Activated gamma-delta T cell treated with anti-CD3 and anti-CD28 coated beads, Interleukin-2, amount 50 U/mL, for 16 hours (primary cell): ENCODE data around the gene PANK4.
A peak's percentile ranks its signal among the peaks of the same experiment; 100 is the strongest.

Experiments used
- DNase-seq: peaks from one replicate; pipeline ENCODE4 v3.0.0-alpha.2; 2020; ENCODE audit warnings: low read depth

PANK4 gene

DNA sequence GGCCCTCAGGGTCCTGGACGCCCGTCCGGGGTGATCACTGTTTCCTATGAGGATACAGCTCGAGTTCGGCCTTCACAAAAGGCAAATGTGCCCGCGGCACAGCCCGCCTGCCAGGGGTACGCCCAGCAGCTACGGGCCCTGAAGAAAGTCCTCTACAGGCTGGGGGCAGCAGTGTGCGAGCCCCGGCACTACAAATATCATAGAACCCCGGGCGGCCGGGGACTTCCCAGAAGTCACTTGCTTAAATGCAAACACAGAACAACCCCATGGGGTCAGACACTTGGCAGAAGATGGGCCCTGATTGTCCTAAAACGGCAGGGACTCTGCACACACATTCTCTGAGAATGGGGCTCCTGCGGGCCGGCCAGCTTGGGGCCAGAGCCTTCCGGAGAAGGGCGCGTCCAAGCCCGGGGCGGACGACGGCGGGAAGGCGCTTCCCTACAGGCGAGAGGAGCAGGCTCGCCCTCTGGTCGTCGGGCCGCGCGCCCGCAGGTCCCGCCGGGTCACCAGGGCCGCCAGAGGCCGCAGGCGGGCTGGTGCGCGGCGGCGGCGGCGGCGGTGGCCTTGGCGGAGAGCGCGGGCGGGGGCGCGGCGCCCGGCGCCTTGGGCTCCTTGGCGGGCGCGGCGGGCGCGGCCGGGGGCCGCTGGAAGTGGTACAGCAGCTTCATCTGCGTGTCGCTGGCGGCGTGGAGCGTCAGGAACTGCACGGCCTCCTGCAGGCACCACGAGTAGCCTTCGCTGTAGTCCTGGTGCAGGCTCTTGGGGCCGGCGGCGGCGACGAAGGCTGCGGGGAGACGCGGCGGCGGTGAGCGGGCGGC, 2.8 kb upstream of the PANK4 start:
- DNase-seq = peak; percentile 34

DNA sequence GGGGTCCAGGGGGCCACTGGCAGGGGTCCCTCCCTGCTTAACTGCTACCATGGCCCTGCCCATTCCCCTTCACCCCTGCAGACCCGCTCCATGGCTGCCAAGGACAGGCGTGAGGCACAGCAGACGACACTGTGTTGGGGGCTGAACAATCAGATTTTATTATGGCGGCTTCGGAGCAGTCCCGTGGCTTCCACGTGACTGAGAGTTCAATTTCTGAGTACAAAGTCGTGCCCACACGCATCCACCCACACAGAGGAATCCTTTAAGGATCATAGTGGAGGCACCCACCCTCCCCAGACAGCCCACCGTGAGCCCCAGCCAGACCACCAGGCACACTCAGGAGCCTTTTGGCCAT, 2.2 kb upstream of the PANK4 start:
- DNase-seq = no peak

DNA sequence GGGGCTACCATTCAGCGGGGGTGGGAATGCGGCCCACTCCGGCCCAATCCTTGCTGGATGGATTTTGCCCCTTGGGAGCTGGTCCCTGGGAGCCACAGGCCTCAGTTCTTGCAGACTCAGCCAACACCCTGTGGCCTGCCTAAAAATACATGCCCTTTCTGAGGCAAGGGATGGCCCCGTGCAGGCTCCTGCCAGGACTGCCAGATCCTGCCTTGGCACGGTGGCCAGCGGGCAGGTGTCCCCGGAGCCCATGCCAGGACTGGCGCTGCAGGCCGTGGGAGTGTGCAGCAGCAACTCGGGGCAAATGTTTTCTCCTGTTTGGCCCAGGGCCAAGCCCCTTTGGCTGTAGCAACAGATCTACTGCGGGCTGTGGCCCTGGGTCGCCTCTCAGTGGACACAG, 1.6 kb upstream of the PANK4 start:
- no peak for DNase-seq

DNA sequence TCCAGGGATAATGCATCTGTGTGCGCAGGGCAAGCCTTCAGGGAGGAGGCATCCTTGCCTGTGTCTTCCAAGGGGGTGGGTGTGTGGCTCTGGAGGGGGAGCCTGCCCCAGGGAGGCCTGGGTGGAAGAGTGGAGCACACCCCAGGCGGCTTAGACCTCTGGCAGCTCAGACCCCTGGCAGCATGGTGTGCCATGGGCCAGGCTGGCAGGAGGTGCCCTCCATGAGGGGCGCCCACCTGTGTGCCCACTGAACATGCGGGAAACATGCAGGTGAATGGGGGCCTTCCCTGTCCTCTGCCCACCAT, 1.1 kb upstream of the PANK4 start:
- DNase-seq = no peak

DNA sequence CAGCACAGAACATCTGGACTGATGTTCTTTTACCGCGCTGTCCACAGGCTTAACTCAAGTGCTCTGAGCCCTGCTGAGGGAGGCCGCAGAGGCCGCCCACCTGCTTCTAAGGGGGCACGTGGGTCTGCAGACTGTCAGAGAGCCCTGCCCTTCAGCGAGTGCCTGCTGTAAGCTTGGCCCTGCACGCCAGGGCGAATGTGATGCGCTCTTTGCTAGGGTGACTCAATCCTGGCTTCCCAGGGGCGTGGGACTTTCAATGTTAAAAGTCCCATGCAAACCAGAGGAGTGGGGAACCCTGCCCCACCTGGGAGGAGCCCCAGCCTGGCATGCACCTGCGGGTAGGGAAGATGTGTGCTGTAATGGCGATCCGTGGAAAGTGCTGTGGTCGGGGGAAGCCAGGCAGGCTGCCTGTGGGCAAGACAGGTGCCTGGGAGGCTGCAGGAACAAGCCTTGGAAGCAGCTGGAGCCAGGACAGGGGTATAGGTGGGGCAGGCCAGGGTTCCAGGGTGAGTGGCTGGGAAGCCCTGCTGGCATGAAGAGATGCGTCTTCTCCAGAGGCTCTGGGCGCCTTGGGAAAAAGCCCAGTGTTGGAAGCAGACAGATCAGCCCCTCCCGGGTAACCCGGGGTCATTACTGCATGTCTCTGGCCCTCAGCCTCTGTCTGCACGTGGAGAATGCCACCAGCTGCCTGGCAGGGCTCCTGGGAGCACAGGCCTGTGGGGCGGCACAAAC, 594 bp upstream of the PANK4 start:
- peak; percentile 38 for DNase-seq

DNA sequence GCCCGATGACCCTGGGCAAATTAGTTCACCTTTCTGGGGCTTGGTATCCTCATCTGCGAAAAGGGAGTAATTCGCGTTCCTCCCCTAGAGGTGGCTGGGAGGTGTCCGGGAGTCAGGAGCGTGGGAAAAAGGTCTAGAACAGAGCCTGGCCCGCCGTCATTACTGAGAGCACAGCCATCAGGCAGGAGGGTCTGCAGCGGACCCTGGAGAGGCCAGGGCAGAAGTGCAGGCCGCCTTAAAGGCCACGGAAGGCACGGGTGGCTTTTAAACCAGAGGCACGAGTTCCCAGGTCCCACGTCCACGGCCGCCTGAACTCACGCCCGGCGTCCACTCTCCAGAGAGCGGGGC, 850 bp downstream of the PANK4 start:
- no peak for DNase-seq

DNA sequence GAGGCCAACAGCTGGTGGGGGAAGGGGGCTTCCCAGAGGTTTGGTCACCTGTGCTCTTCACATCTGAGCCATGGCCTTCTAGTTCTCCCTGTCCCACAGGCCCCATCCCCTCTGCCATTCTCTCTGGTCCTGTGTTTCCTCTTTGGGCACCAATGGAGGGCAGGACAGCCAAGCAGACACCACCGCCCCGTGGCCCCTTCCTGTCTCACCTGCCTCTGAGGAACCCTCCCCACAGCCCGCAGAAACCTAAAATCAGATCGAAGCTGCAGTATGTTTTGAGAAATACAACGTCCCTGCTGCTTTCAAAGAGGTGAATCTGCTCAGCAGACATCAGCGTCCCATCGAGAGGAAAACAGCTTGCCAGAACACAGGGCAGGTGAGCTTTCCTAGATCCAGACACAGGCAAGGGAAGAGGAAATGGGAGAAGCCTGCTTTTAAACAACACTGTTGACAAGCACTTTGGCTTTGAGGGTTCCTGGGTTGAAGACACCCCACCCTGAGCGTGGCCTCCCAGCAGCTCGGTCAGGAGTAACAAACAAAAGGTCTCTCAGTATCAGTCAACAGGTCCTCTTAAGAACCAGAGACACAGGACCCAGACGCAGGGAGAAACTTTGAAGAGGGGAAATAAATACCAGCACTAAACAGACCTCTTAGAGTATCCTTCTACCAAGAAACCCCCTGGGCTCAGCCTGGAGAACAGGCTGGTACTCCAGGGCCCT, 2.3 kb downstream of the PANK4 start:
- peak; percentile 34 for DNase-seq

DNA sequence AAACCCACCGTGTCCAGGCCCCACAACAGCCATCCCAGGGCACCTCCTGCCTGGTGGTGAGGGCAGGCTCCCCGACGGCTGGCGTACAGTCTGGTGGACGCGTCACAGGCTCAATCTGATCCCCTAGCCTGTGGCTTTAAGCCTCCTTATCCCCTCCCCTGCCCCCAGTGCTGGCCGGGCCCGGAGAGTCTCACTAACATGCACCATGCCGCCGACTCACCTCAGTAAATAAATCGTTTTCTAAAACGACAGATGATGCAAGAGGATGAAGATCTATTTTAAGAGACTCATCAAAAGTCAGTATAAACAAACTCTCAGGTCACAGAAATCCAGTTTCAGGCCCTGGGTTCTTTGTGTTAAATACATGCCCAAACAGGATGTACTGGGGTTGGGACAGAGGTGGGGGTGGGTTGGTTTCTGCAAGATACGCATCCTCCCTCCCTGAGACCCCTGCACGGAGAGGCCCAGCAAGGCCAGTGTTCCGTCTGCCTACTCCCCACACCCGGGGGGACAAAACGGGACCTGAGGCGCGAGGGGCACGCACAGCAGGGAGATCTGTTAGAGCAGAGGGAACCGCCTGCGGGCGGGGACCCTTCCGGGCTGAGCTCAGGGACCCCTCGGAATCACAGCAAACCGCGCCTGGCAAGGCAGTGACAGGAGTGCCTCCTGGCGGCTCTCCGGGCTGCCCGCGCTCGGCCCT, 3.1 kb downstream of the PANK4 start:
- DNase-seq = no peak

DNA sequence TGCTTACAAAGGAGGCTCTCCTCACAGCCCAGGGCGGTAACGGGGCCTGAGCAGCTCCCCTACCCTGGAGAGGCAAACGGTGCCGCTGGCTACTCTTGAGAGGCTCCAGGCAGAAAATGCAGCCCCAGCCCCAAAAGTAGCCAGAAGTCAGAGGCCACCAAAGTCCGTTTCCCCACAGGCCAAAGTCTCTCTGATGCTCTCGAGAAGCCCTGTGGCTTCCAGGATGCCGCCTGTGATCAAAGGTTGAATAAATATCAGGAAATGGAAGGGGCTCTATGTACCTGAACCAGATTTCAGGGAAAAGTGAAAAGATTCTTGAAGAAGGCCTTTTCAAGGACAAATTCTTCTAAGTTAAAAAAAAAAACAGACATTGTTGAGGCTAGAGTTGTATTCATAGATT, 4.2 kb downstream of the PANK4 start:
- no peak for DNase-seq

DNA sequence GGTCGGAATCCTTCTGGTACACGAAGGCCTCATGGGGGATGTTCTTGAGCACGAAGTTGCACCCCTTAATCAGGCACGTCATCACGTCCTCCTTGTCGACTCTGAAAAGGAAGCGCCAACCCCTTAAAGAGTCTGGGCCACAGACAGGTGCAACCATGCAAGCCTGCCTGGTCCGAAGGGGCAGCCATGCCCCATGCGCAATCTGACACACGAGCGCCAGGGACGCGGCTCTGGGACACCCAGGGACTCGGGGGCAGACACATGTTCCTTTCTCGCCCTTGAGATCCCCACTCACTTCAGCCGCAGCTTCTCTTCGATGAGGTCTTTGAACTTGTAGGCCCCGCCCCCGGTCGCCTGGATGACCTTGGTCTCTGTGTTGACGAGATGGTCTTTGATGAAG, 5.6 kb downstream of the PANK4 start:
- DNase-seq = no peak

DNA sequence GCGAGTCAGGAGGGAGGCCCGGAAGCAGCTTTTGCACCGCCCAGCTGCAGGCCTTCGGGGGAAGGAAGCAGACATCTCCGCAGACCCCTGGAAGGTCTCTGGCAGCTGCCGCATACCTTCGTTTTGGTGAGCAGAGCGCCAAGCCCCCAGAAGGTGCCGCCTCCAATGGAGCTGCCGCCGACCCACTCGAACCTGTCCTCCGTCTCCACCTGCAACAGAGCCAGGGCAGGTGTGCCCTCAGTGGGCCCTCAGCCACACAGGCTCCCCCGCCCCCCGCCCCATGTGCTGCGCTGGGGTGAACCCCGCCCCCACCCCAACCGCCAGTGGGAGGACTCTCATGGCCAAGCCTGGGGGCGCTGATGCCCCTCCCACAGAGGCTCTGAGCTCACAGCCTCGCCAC, 6.2 kb downstream of the PANK4 start:
- no peak for DNase-seq

DNA sequence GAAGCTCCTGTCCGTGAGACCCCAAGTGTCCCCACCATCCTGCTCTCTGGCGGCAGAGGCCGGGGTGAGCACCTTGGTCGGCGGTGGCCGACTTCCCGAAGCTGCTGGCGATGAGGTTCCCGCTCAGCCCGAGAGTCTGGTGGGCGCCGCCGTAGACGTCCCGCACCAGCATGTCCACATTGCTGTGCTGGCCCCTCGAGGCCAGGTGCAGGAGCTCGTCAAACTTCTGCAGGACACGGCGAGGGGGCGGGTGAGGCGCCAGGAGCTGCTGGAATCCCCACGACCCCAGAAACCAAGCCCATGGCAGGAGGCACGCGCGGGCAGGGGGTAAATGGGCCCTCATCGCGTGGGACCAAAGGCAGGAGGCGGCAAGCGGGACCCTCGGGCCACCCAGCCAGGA, 6.7 kb downstream of the PANK4 start:
- DNase-seq = no peak

DNA sequence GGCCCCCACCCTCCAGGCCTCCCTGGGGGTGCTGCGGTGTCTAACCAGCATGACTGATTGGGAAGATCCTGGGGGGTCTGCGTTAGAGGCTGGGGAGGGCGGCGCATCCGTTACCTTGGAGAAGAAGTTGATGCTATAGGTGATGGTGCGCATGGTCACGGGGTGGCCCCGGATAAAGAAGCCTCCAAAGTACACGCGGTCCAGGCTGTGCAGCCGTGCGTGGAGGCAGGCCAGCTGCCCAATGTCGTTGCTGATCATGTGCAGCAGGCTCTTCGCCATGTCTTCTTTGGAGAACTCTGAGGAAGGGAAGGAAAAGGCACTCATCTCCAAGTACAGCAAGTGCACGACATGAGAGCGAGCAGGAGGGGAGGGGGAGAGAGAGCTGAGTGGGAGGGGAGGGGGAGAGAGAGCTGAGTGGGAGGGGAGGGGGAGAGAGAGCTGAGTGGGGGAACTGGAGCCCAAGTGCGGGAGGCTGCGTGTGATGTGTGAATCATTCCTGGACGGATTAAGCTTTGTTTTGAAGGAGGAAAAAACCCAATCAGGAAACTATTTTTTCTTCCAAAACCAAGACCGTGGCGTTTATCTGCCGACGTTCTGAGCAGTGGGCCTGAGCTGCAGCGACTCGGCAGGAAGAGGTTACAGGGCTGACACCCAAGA, 7.2 kb downstream of the PANK4 start:
- DNase-seq = no peak

DNA sequence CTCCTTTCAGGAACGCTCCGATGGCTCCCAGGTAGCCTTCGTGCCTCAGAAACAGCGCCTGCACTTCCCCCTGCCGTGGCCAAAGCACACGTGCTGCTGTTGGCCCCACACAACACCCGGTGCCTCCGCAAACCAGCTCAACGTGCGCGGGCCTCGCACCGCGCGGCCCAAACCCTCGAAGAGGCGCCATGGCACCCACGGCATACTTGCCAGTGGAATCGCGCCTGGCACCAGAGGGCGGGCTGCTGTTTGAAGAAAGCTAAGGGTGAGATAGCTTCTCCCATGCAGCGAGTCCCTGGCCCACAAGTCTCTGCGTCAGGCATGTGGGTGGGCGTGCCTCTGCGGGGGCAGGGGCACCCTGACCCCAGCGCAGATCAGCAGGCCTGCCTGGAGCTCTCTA, 7.9 kb downstream of the PANK4 start:
- DNase-seq = no peak

DNA sequence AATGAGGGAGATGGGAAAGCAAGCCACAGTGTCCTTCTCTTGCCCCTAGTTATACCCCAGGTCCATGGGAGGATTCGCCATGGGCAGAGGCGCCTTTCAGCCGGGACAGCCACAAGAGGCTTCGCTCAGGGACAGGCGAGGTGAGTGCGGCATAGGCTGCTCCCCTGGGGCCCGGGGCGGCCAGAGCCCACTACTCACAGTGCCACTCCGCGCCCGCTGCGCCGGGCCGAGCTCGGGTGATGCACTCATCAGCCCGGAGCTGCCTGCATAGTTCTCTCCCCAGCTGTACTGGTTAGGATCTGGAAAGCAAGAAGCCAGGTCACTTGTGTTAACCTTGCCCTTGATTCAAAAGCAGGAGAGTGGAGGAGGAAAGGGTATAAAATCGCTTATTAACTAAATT, 8.4 kb downstream of the PANK4 start:
- no peak for DNase-seq

DNA sequence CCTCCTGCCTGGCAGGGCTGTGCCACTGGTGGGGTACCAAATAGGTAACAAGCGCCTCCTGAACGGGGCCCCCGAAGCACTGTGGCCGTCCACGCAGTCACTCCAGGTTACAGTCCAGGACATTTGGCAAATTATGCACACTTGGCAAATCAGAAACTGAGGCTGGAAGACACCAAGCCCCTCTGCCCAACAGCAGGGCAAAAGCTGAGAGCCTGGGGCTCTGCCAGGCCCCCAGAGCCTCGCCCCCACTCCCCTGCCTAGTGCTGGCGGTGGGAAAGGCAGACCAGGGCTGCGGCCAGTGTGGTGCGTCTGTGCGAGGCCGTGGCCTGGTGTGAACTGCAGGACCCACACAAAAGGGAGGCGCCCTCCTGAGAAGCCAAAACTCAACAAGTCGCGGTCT, 9.4 kb downstream of the PANK4 start:
- no peak for DNase-seq

DNA sequence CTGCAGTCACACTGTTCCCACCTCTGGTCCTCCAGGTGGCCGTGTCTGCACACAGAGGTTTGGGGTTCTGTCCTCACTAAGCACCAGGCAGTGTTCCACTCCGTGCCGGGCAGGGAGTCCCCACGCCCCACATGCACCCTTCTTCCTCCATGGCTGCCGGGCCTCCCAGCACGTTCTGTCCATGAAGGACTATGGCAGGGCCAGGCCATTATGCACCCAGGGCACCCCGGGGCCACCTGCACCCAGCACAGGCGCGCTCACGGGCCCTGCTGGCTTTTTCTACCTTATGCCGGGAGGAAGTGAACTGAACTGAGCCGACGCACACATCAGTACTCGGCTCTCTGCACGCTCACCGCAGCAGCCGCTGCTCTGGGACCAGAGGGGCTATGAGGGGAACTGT, 10.3 kb downstream of the PANK4 start:
- DNase-seq = no peak

DNA sequence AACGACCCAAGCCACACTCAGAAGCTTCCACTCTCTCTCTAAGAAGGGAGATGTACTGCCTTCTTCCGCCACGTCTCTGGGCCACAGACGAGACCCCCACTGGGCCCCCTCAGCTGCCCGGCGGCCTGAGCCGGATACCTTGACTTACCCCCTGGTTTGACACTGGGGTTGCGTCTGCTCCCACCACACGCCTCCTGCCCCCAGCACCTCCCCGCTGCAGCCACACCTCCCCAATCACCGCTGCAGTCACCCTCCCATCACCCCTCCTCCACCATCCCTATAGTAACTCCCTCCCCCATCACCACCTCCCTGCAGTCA, 10.7 kb downstream of the PANK4 start:
- DNase-seq = no peak

DNA sequence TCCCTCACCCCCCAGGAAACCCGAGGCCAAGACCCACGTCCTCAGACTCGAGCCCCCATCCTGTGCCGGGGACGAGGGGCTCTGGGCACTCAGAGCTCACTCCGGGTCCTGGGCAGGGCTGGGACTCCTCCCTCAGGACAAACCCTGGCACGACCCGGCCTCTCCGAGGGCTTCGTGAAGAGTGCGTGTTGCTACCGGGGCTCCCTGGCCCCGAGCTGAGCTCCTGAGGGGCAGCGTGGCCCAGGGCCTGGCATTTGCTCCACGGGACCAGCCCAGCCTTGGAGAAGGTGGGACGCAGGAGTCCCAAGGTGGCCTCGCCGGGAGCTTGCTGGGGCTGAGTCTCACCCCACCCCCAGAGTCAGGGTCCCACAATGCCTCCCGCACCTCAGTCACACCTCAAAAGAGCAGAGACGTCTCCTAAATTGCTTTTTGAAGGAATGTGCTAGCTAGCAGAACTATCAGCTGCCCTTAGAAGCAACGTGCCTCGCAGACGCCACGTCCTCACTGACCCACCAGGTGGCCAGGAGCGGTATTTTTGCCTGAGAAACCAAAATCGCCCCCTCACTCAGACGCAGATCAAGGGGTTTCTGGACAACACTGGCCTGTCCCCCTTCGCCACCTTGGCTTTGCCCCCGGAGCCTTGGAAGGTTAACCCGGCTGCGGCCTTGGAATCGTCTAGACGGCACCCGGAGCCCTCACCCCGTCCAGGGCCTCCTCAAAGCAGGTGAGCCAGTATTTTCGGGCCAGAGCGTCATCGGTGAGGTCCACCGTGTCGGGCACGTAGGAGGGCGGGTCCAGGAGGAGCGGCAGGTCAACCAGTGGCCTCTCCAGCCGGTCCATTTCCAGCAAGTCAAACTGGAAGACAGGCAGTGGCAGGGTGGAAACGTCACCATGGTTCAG, 11.3 kb downstream of the PANK4 start:
- DNase-seq = no peak

DNA sequence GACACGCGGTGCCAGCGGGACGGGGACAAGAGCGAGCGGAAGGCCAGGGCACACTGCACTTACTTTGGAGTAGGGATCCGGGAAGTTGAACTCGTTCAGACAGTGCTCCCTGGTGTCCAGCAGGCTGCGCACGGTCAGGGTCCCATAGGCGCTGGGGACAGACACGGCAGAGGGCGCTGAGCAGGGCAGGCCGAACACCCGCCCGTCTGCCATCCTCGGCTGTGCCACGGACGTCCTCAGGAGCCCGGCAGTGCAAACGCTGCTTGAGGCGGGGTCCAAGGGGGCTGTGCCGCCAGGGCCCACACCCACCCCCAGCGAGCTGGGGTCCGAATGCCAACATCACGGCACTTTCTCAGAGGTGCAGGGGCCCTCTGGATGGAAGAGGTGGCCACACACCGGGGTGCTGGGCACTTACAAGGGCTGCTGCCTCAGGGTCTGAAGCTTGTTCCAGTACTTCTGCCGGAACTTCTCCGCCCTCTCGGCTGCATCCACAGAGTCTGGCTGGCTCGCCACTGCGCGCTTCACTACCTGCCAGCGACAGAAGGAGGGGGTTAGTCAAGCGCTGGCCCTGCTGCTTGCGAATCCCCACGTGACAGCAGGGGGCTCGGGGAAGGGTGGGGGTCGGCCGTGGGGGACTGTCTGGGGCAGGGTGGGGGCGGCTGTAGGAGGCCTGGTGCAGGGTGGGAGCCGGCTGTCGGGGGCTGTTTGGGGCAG, 12.3 kb downstream of the PANK4 start:
- no peak for DNase-seq
